ENCODE measurements around the gene ADARB2. TPM values are rescaled to one million over a fixed set of nuclear protein-coding genes. Genes with fewer than 3 reads are reported as not detected.

Gene ADARB2
- total RNA-seq, 1 donor from 2014 or later: 0.05 TPM

GRCh38 chr10:1211844-1212570 lies 525.3 kb downstream of the ADARB2 start:
- H3K4me3 Mint-ChIP-seq (ENCODE audit: low read depth): no peak overlapping the region
- no peaks in the 10 kb centered on the region for H3K27me3 Mint-ChIP-seq (ENCODE audit: low read depth)
- no peak for DNase-seq (ENCODE audit: low spot score)
- no peak overlapping the region for H3K27ac Mint-ChIP-seq
- intact Hi-C loops (cut with micrococcal nuclease): no loop called here
- H3K9me3 Mint-ChIP-seq: no peaks in the 10 kb centered on the region
- no peaks in the 10 kb centered on the region for H3K4me1 Mint-ChIP-seq (ENCODE audit: low read depth)
- H3K36me3 Mint-ChIP-seq (ENCODE audit: low read depth): no peaks in the 10 kb centered on the region

DNA sequence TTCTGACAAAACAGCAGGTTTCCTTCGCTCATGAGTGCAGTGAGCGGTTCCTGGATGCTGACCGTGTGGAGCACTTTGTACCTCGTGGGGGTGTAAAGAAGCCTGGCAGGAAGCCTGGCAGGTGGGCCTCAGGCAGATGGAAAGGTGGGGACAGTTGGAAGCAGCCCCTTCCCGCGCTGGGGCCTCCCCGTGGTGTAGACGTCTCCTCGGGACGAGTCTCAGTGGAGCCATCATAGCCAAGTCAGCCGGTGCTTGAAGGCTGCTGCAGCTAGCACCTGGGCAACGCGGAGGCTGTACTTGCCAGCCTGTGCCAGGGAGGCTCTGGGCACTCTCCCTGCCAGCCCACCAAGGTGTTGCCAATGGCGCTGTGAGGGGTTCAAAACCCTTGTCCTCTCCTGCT lies 526.7 kb downstream of the ADARB2 start:
- Mint-ChIP-seq H3K4me3 (ENCODE audit: low read depth) (no peak overlapping the region), H3K27ac (no peak overlapping the region), H3K36me3 (ENCODE audit: low read depth) (no peaks in the 10 kb centered on the region), H3K9me3 (no peaks in the 10 kb centered on the region), H3K27me3 (ENCODE audit: low read depth) (no peaks in the 10 kb centered on the region), H3K4me1 (ENCODE audit: low read depth) (no peaks in the 10 kb centered on the region)
- intact Hi-C loops (cut with micrococcal nuclease): no loop called here
- no peak for DNase-seq (ENCODE audit: low spot score)

DNA sequence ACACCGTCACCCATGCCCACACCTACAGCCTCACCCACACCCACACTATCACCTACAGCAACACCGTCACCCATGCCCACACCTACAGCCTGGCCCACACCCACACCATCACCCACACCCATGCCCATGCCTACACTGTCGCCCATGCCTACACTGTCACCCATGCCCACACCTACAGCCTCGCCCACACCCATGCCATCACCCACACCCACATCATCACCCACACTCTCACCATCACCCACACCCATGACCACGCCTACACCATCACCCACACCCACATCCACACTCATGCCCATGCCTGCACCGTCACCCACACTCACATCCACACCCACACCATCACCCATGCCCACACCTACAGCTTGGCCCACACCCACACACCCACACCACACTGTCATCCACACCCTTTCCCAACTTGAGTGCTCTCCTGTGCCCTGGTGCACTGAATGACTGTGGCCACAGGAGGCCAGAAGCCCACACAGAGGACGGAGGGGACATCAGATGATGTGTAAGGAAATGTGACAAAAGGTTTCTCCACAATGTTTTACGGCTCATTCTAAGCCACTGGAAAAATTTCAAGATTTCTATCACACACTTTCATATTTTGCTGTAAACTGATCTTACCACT lies 527.9 kb downstream of the ADARB2 start:
- no peaks in the 10 kb centered on the region for H3K9me3 Mint-ChIP-seq
- H3K27me3 Mint-ChIP-seq (ENCODE audit: low read depth): no peaks in the 10 kb centered on the region
- no peaks in the 10 kb centered on the region for H3K36me3 Mint-ChIP-seq (ENCODE audit: low read depth)
- DNase-seq (ENCODE audit: low spot score): no peak
- H3K27ac Mint-ChIP-seq: no peak overlapping the region
- intact Hi-C loops (cut with micrococcal nuclease): no loop called here
- H3K4me3 Mint-ChIP-seq (ENCODE audit: low read depth): no peak overlapping the region
- no peaks in the 10 kb centered on the region for H3K4me1 Mint-ChIP-seq (ENCODE audit: low read depth)

DNA sequence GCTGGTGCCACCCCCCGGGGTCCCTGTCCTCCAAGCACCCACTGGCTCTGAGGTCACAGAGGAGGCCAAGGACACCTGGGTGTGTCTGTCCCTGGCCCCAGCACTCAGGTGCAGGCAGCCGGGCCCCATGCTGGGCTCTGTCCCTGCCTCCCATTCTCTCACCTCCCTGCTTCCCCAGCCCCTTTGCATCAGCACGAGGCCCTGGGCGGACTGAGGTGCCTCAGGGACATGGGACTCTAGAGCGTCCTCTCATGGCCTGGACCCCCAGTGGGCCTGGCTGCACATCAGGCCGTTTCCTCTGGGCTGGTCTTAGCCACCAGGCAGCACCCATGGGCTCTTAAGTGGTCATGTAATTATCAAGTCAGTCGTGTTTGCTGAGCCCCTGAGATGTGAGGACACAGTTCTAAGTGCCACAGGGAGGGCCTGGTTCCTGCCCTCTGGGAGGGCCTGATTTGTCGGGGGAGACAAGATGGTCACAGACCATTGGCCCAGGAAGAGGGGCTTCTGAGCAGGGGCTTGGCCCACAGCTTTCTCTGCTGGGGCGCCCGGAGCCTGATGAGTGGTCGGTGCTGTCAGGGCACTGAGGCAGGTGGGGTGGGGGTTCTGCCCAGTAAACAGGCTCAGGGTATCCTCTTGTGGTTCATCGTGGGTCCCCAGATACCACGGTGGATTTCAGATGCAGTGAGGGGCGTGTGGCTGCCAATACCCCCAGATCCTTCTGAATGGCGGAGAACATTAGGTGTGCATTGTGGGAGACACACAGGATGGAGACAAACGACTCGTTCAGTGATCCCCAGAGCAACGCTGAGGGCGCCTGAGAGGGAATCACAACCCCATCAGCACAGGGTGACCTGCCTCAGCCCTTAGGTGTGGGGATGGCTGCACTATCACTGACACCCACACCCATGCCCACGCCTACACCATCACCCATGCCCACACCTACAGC lies 528.7 kb downstream of the ADARB2 start:
- Mint-ChIP-seq H3K4me1 (ENCODE audit: low read depth) (no peaks in the 10 kb centered on the region), H3K27me3 (ENCODE audit: low read depth) (no peaks in the 10 kb centered on the region), H3K9me3 (no peaks in the 10 kb centered on the region), H3K4me3 (ENCODE audit: low read depth) (no peak overlapping the region), H3K36me3 (ENCODE audit: low read depth) (no peaks in the 10 kb centered on the region), H3K27ac (no peak overlapping the region)
- intact Hi-C loops (cut with micrococcal nuclease): no loop called here
- DNase-seq (ENCODE audit: low spot score): no peak

- no peak overlapping the region for H3K4me3 Mint-ChIP-seq (ENCODE audit: low read depth)
- no peaks in the 10 kb centered on the region for H3K9me3 Mint-ChIP-seq
- no peaks in the 10 kb centered on the region for H3K4me1 Mint-ChIP-seq (ENCODE audit: low read depth)
- no peaks in the 10 kb centered on the region for H3K36me3 Mint-ChIP-seq (ENCODE audit: low read depth)
- no peak for DNase-seq (ENCODE audit: low spot score)
- intact Hi-C loops (cut with micrococcal nuclease): no loop called here
- H3K27me3 Mint-ChIP-seq (ENCODE audit: low read depth): no peaks in the 10 kb centered on the region
- H3K27ac Mint-ChIP-seq: no peak overlapping the region
Observed at GRCh38 chr10:1206601-1207000, 530.7 kb downstream of the ADARB2 start.

GRCh38 chr10:1206101-1206500 lies 531.2 kb downstream of the ADARB2 start:
- DNase-seq (ENCODE audit: low spot score): no peak
- Mint-ChIP-seq H3K27me3 (ENCODE audit: low read depth) (no peaks in the 10 kb centered on the region), H3K9me3 (no peaks in the 10 kb centered on the region), H3K4me3 (ENCODE audit: low read depth) (no peak overlapping the region), H3K36me3 (ENCODE audit: low read depth) (no peaks in the 10 kb centered on the region), H3K4me1 (ENCODE audit: low read depth) (no peaks in the 10 kb centered on the region), H3K27ac (no peak overlapping the region)
- intact Hi-C loops (cut with micrococcal nuclease): no loop called here

DNA sequence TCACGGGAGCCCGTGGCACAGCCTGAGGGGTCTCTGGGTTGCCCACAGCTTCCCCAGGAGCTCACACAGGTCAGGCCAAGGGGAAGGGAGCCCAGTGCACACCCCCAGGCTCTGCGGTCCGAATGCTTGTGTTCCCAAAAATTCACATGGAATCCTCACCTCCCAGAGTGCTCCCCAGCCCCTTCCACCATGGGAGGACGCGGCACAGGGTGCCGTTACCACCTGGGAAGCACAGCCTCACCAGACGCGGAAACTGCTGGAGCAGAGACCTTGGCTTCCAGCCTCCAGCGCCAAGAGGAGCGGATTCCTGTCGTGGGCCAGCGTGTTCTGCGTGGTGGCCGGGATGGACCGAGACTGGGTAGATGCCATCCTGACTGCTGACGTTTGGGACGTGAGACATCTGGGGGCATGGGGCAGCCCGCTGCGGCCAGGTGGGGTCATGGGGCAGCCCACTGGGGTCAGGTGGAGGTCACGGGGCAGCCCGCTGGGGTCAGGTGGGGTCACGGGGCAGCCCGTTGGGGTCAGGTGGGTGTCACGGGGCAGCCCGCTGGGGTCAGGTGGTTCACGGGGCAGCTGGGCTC lies 531.8 kb downstream of the ADARB2 start:
- intact Hi-C loops (cut with micrococcal nuclease): no loop called here
- no peaks in the 10 kb centered on the region for H3K36me3 Mint-ChIP-seq (ENCODE audit: low read depth)
- no peaks in the 10 kb centered on the region for H3K27me3 Mint-ChIP-seq (ENCODE audit: low read depth)
- H3K27ac Mint-ChIP-seq: no peak overlapping the region
- no peak for DNase-seq (ENCODE audit: low spot score)
- no peaks in the 10 kb centered on the region for H3K4me1 Mint-ChIP-seq (ENCODE audit: low read depth)
- no peaks in the 10 kb centered on the region for H3K9me3 Mint-ChIP-seq
- H3K4me3 Mint-ChIP-seq (ENCODE audit: low read depth): no peak overlapping the region

DNA sequence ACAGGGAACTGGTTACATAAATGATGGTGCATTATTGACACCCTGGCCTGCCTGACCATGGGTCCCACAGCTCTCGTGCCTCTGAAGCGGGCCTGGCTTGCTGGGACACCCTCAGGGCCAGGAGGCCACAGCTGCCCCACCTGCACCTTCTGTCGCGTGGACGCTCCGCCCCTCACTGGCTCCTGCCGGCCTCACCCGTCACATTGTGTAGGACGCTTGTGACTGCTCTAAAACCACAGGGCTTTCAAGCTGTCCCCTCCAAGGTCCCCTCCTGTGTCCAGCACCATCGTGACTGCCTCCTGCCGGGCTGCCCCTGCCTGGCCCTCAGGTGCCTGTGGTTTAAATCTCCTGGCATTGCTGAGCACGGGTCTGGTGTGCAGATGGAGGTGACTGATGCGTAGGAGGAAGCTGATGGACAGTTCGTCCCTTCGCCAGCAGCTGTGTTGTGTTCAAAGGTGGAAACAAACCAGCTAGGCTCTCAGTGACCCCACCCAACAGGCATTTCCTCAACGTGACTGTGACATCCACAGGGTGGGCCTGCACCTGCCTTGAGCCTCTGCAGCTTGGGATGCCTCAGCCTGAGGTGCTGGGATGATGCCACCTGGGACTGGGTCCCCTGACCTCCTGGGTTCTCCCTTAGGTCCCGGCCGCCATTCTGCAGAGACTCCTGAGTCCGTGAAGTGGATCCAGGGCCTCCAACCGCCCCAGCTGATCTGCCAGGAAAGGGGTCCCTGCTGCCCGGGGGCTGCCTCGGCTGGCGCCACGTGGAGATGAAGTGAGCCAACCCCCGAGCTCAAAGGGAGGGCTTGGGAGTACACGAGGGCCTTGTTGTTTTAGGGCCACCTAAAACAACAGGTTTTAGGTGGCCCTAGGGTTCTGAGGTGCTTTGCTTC lies 532.6 kb downstream of the ADARB2 start:
- intact Hi-C loops (cut with micrococcal nuclease): no loop called here
- Mint-ChIP-seq H3K27me3 (ENCODE audit: low read depth) (no peaks in the 10 kb centered on the region), H3K27ac (no peak overlapping the region), H3K9me3 (no peaks in the 10 kb centered on the region), H3K36me3 (ENCODE audit: low read depth) (no peaks in the 10 kb centered on the region), H3K4me3 (ENCODE audit: low read depth) (no peak overlapping the region), H3K4me1 (ENCODE audit: low read depth) (no peaks in the 10 kb centered on the region)
- DNase-seq (ENCODE audit: low spot score): no peak

DNA sequence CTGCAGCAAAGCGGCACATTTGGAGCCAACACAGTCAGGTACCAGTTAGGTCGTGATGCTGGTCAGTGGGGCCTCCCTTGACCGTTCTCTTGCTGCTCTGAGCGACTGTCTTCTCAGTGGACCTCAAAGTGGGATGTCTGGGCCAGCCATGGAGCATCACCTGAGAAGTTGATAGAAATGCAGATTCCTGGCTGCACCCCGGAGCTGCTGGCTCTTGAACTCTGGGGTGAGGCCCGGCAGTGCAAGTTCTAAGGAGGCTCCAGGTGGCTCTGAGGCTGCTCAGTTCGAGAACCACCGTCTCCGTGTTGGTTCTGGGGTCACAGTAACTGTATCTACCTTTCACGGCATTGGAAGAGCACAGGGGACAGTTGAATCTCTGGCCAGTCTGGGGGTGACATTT lies 533.6 kb downstream of the ADARB2 start:
- intact Hi-C loops (cut with micrococcal nuclease): no loop called here
- DNase-seq (ENCODE audit: low spot score): no peak
- Mint-ChIP-seq H3K4me1 (ENCODE audit: low read depth) (no peaks in the 10 kb centered on the region), H3K9me3 (no peaks in the 10 kb centered on the region), H3K27me3 (ENCODE audit: low read depth) (no peaks in the 10 kb centered on the region), H3K4me3 (ENCODE audit: low read depth) (no peak overlapping the region), H3K27ac (no peak overlapping the region), H3K36me3 (ENCODE audit: low read depth) (no peaks in the 10 kb centered on the region)

GRCh38 chr10:1203216-1203615 lies 534.1 kb downstream of the ADARB2 start:
- intact Hi-C loops (cut with micrococcal nuclease): no loop called here
- Mint-ChIP-seq H3K36me3 (ENCODE audit: low read depth) (no peaks in the 10 kb centered on the region), H3K4me1 (ENCODE audit: low read depth) (no peaks in the 10 kb centered on the region), H3K27me3 (ENCODE audit: low read depth) (peaks cover 4% of the 10 kb centered on the region), H3K27ac (no peak overlapping the region), H3K9me3 (no peaks in the 10 kb centered on the region), H3K4me3 (ENCODE audit: low read depth) (no peak overlapping the region)
- DNase-seq (ENCODE audit: low spot score): no peak

DNA sequence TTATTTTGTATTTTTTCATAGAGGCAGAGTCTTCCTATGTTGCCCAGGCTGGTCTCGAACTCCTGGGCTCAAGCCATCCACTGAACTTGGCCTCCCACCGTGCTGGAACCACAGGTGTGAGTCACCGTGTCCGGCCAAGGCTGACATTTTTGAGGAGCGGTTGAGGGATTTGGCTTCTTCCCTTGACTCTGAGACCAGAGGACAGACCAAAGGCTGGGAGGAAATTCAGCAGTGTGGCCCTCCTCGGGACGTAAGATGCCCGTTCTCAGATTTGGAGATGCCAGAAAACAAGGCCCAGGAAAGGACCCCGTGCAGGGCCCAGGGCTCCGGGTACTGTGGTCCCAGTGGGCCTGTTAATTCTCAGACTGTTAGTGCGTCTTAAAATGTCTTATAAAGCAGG lies 535.0 kb downstream of the ADARB2 start:
- intact Hi-C loops (cut with micrococcal nuclease): no loop called here
- no peaks in the 10 kb centered on the region for H3K9me3 Mint-ChIP-seq
- no peak overlapping the region for H3K4me3 Mint-ChIP-seq (ENCODE audit: low read depth)

More for the DNA sequence above, 535.0 kb downstream of the ADARB2 start:
- H3K36me3 Mint-ChIP-seq (ENCODE audit: low read depth): no peaks in the 10 kb centered on the region
- peaks cover 11% of the 10 kb centered on the region for H3K27me3 Mint-ChIP-seq (ENCODE audit: low read depth)
- no peak for DNase-seq (ENCODE audit: low spot score)
- H3K4me1 Mint-ChIP-seq (ENCODE audit: low read depth): no peaks in the 10 kb centered on the region
- H3K27ac Mint-ChIP-seq: no peak overlapping the region

All from activated T-helper 2 cell treated with anti-CD3 and anti-CD28 coated beads, Interferon-gamma antibody, Interleukin-2, Interleukin-4, amounts not matched to agents 10 μg/mL and 5 μg/mL and 100 μg/mL, durations not matched to agents 14 hours and 24 hours and 36 hours (primary cell).